Measurements from ENCODE around the gene ACSL4.
A peak's percentile ranks its signal among the peaks of the same experiment; 100 is the strongest.

ACSL4 gene

DNA sequence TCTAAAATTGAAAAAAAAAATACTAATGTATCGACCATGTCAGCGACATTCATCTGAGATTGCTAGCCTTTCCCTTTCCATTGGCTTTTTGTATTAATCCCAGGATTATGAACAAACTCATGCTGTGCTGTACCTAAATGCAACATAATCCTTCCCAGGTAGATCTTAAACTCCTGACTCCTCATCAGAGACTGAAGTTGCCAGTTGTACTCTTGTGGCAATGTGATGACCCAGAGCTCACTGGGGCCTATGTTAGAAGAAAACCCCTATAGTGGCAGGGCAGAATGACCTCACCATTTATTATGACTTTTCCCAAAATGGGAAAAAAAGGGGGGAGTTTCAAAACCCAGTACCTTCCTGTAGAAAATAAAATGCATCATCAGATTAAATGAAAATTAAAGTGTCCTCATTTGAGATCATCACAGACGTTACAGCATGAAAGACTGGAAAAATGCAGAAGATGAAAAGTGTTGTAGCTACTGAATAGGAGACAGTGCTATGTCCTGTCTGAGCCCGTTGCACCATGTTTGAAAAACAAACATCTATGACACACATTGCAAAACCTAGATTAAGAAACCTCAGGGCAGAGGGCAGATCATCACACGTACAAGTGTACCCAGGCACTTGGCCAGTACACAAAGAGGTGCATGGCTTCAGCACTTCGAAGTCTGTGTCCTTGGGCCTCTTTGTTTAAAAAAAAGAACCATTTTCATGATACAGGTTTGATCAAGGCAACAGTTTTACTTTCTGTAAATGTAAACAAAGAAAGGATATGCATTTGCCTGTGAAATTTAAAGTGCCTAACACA, 6.8 kb upstream of the ACSL4 start:
- DNase-seq, result no peak
- Histone ChIP-seq H4K8ac (ENCODE audit: low read depth, low read length) (no peak overlapping the region), H3K4me2 (ENCODE audit: low read length) (no peak overlapping the region), H3K79me1 (ENCODE audit: low read length) (no peaks in the 10 kb centered on the region), H3K79me2 (ENCODE audit: control insufficient read depth, insufficient read depth, low read length) (no peaks in the 10 kb centered on the region), H2BK15ac (replicated peaks; ENCODE audit: low read depth) (no peak overlapping the region), H2BK5ac (ENCODE audit: low read length) (no peak overlapping the region), H3K9ac (ENCODE audit: low read length) (no peak overlapping the region), H3K36me3 (ENCODE audit: control insufficient read depth, insufficient read depth, low read length) (no peaks in the 10 kb centered on the region), H2BK120ac (ENCODE audit: low read depth, low read length) (no peak overlapping the region), H3K27me3 (ENCODE audit: insufficient read depth, low read length, poor library complexity) (no peaks in the 10 kb centered on the region), H3K4me3 (ENCODE audit: low read length) (no peak overlapping the region), H4K5ac (ENCODE audit: low read length) (no peak overlapping the region), H3K27ac (ENCODE audit: low read depth, low read length) (no peak overlapping the region), H3K4me1 (ENCODE audit: control insufficient read depth, low read depth, low read length) (no peaks in the 10 kb centered on the region), H3K18ac (ENCODE audit: low read length) (no peak overlapping the region), H3K4ac (ENCODE audit: low read depth, low read length) (no peak overlapping the region), H3K56ac (ENCODE audit: low read length) (no peak overlapping the region), H3K23ac (ENCODE audit: low read length) (no peak overlapping the region), H2AK5ac (ENCODE audit: low read length) (no peak overlapping the region)
- no CpG with 5 or more reads among the region's 6 CpGs for WGBS (ENCODE audit: extremely low coverage, insufficient coverage, low lambda C conversion rate)

DNA sequence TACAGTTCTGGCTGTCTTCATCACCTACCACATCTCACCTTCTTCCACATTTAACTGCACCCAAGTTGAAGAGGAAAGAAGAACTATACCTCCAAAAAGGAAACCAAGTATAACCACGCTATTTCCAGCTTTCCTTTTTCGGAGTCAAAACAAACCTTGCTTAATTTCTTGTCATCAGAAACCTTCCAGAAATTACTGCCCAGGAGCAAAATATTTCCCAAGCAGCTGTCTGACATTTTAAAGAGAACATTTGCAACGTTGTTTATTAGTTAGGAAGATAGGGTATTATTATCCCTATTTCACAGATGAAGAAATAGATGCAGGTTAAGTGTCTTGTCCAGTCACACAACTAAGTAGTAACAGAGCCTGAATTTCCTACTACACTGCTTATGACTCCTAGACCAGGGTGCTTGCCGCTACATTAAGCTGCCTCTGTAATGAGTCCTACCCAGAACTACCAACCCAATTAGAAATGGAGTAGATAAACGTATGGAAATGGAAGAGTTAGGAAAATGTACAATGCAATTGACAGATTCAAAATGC, 2.2 kb upstream of the ACSL4 start:
- H2BK5ac ChIP-seq (ENCODE audit: low read length), result no peak overlapping the region
- no CpG with 5 or more reads among the region's 5 CpGs for WGBS (ENCODE audit: extremely low coverage, insufficient coverage, low lambda C conversion rate)
- no peaks in the 10 kb centered on the region for H3K36me3 ChIP-seq (ENCODE audit: control insufficient read depth, insufficient read depth, low read length)

DNA sequence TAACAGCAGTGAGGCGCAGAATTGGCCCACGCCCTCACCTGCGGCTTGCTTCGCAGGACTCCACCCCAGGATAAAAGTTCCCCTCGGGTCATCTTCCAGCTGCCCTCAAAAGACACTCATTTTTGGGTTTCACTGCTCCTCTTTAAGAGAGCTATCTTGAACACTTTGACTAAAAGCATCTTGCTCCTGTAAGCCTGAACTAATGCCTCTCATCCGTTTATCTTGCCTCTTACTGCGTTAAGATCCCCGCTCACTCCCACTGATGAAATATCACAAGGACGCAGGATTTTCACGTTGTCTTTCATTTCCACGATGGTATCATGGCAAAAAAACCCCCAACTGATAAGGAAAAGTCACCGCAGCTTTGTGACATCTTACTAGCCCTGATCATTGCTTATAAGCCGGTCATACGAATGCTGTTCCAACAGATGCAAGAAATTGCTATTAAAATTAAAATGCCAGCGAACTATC, 591 bp upstream of the ACSL4 start:
- H4K5ac ChIP-seq (ENCODE audit: low read length), result no peak overlapping the region
- no peak overlapping the region for H2AK5ac ChIP-seq (ENCODE audit: low read length)
- peak overlapping the region; percentile 59 for H3K4me2 ChIP-seq (ENCODE audit: low read length)
- H3K79me1 ChIP-seq (ENCODE audit: low read length), result no peaks in the 10 kb centered on the region
- H3K36me3 ChIP-seq (ENCODE audit: control insufficient read depth, insufficient read depth, low read length), result no peaks in the 10 kb centered on the region
- H3K9ac ChIP-seq (ENCODE audit: low read length), result peak overlapping the region; percentile 68
- peak overlapping the region; percentile 66 for H3K23ac ChIP-seq (ENCODE audit: low read length)
- H3K4ac ChIP-seq (ENCODE audit: low read depth, low read length), result no peak overlapping the region
- no peaks in the 10 kb centered on the region for H3K4me1 ChIP-seq (ENCODE audit: control insufficient read depth, low read depth, low read length)
- no peaks in the 10 kb centered on the region for H3K79me2 ChIP-seq (ENCODE audit: control insufficient read depth, insufficient read depth, low read length)
- no peak overlapping the region for H2BK120ac ChIP-seq (ENCODE audit: low read depth, low read length)
- no peak overlapping the region for H2BK15ac ChIP-seq (replicated peaks; ENCODE audit: low read depth)
- H3K56ac ChIP-seq (ENCODE audit: low read length), result peak overlapping the region; percentile 80
- H2BK5ac ChIP-seq (ENCODE audit: low read length), result no peak overlapping the region
- H3K27me3 ChIP-seq (ENCODE audit: insufficient read depth, low read length, poor library complexity), result no peaks in the 10 kb centered on the region
- no peak overlapping the region for H4K8ac ChIP-seq (ENCODE audit: low read depth, low read length)
- H3K27ac ChIP-seq (ENCODE audit: low read depth, low read length), result peak overlapping the region; percentile 51
- no CpG with 5 or more reads among the region's 15 CpGs for WGBS (ENCODE audit: extremely low coverage, insufficient coverage, low lambda C conversion rate)
- no peak overlapping the region for H3K18ac ChIP-seq (ENCODE audit: low read length)
- DNase-seq, result no peak
- H3K4me3 ChIP-seq (ENCODE audit: low read length), result peak overlapping the region; percentile 43

More for the DNA sequence above, 2.2 kb upstream of the ACSL4 start:
- H2AK5ac ChIP-seq (ENCODE audit: low read length), result no peak overlapping the region
- DNase-seq, result no peak
- H2BK120ac ChIP-seq (ENCODE audit: low read depth, low read length), result no peak overlapping the region
- H3K56ac ChIP-seq (ENCODE audit: low read length), result no peak overlapping the region
- no peak overlapping the region for H3K9ac ChIP-seq (ENCODE audit: low read length)
- no peak overlapping the region for H4K5ac ChIP-seq (ENCODE audit: low read length)
- no peak overlapping the region for H3K4me3 ChIP-seq (ENCODE audit: low read length)
- H3K79me1 ChIP-seq (ENCODE audit: low read length), result no peaks in the 10 kb centered on the region
- no peak overlapping the region for H3K23ac ChIP-seq (ENCODE audit: low read length)
- H3K4me2 ChIP-seq (ENCODE audit: low read length), result no peak overlapping the region
- H2BK15ac ChIP-seq (replicated peaks; ENCODE audit: low read depth), result no peak overlapping the region
- no peak overlapping the region for H3K4ac ChIP-seq (ENCODE audit: low read depth, low read length)
- no peak overlapping the region for H4K8ac ChIP-seq (ENCODE audit: low read depth, low read length)
- H3K4me1 ChIP-seq (ENCODE audit: control insufficient read depth, low read depth, low read length), result no peaks in the 10 kb centered on the region
- H3K27ac ChIP-seq (ENCODE audit: low read depth, low read length), result no peak overlapping the region
- no peak overlapping the region for H3K18ac ChIP-seq (ENCODE audit: low read length)
- no peaks in the 10 kb centered on the region for H3K79me2 ChIP-seq (ENCODE audit: control insufficient read depth, insufficient read depth, low read length)
- H3K27me3 ChIP-seq (ENCODE audit: insufficient read depth, low read length, poor library complexity), result no peaks in the 10 kb centered on the region

DNA sequence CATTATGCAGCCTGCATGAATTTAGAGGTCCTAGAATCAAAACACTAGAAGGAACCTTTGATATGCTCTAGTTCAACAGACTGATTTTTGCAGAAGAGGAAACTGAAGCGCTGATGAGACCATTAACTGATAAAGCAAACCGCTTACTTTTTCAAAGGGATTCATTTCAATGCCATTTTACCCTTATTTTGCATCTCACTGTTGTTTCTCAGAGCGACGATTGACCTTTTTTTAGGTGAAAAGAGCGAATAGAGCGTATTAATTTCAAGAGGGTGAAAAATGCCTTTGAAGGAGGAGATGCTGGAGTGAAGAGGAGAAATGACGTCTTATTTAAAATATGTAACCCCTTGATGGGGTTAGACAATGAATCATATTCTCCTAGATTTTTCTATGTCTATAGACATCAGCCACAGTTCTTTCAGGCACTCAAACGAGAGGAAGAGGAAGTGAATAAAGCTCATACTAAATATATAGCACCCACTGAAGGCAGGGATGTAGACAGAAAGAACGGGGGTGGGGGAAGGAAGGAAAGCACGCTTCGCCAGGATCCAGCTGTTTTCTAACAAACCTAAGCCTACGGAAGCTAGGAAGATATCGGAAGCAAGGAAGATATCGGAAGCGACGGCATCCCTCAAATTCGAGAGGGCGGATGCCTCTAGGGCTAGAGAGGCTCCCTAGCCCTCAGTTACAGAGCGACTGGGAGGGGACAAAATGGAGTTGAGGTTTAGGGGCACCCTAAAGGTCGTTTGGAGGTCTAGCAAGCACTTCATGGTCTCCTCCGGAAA, 848 bp downstream of the ACSL4 start:
- peak overlapping the region; percentile 79 for H3K4me3 ChIP-seq (ENCODE audit: low read length)
- H4K5ac ChIP-seq (ENCODE audit: low read length), result no peak overlapping the region
- H3K79me2 ChIP-seq (ENCODE audit: control insufficient read depth, insufficient read depth, low read length), result no peaks in the 10 kb centered on the region
- no peak overlapping the region for H2BK15ac ChIP-seq (replicated peaks; ENCODE audit: low read depth)
- H3K56ac ChIP-seq (ENCODE audit: low read length), result peak overlapping the region; percentile 86
- H2AK5ac ChIP-seq (ENCODE audit: low read length), result no peak overlapping the region
- no peak overlapping the region for H3K4ac ChIP-seq (ENCODE audit: low read depth, low read length)
- no peaks in the 10 kb centered on the region for H3K79me1 ChIP-seq (ENCODE audit: low read length)
- H2BK120ac ChIP-seq (ENCODE audit: low read depth, low read length), result no peak overlapping the region
- H3K23ac ChIP-seq (ENCODE audit: low read length), result no peak overlapping the region
- H3K9ac ChIP-seq (ENCODE audit: low read length), result peak overlapping the region; percentile 81
- no peak overlapping the region for H2BK5ac ChIP-seq (ENCODE audit: low read length)
- peak overlapping the region; percentile 37 for H3K27ac ChIP-seq (ENCODE audit: low read depth, low read length)
- no peaks in the 10 kb centered on the region for H3K27me3 ChIP-seq (ENCODE audit: insufficient read depth, low read length, poor library complexity)
- peak overlapping the region; percentile 50 for H3K4me2 ChIP-seq (ENCODE audit: low read length)
- no CpG with 5 or more reads among the region's 21 CpGs for WGBS (ENCODE audit: extremely low coverage, insufficient coverage, low lambda C conversion rate)
- peak; percentile 26 for DNase-seq
- no peaks in the 10 kb centered on the region for H3K4me1 ChIP-seq (ENCODE audit: control insufficient read depth, low read depth, low read length)
- H3K36me3 ChIP-seq (ENCODE audit: control insufficient read depth, insufficient read depth, low read length), result no peaks in the 10 kb centered on the region
- H4K8ac ChIP-seq (ENCODE audit: low read depth, low read length), result no peak overlapping the region
- H3K18ac ChIP-seq (ENCODE audit: low read length), result peak overlapping the region; percentile 85

DNA sequence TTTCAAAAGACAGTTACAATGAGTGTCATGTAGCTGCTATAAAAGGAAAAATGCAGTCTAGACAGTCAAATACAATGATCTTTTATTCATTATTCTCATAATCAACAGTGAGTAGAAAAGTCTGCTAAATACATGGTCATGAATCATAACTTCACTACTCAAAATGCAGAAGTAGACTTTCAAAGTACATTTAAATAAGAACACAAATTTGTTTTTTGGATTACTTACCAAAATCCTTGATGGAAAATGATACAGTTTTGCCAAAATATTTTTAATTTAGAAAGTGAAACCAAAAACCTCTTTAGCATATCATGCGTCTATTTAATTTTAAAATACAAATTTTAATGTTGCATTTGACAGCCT, 4.9 kb downstream of the ACSL4 start:
- H3K56ac ChIP-seq (ENCODE audit: low read length), result no peak overlapping the region
- H3K23ac ChIP-seq (ENCODE audit: low read length), result no peak overlapping the region
- no peaks in the 10 kb centered on the region for H3K79me2 ChIP-seq (ENCODE audit: control insufficient read depth, insufficient read depth, low read length)
- no peak overlapping the region for H3K4me2 ChIP-seq (ENCODE audit: low read length)
- H2AK5ac ChIP-seq (ENCODE audit: low read length), result no peak overlapping the region
- H2BK5ac ChIP-seq (ENCODE audit: low read length), result no peak overlapping the region
- H3K36me3 ChIP-seq (ENCODE audit: control insufficient read depth, insufficient read depth, low read length), result no peaks in the 10 kb centered on the region
- H2BK120ac ChIP-seq (ENCODE audit: low read depth, low read length), result no peak overlapping the region
- no peaks in the 10 kb centered on the region for H3K79me1 ChIP-seq (ENCODE audit: low read length)
- no peak overlapping the region for H3K18ac ChIP-seq (ENCODE audit: low read length)
- H3K4ac ChIP-seq (ENCODE audit: low read depth, low read length), result no peak overlapping the region
- H4K5ac ChIP-seq (ENCODE audit: low read length), result no peak overlapping the region
- no peaks in the 10 kb centered on the region for H3K27me3 ChIP-seq (ENCODE audit: insufficient read depth, low read length, poor library complexity)
- H3K27ac ChIP-seq (ENCODE audit: low read depth, low read length), result no peak overlapping the region
- no peak overlapping the region for H3K9ac ChIP-seq (ENCODE audit: low read length)
- no CpG with 5 or more reads among the region's 1 CpG for WGBS (ENCODE audit: extremely low coverage, insufficient coverage, low lambda C conversion rate)
- no peak overlapping the region for H2BK15ac ChIP-seq (replicated peaks; ENCODE audit: low read depth)
- no peak overlapping the region for H4K8ac ChIP-seq (ENCODE audit: low read depth, low read length)
- no peaks in the 10 kb centered on the region for H3K4me1 ChIP-seq (ENCODE audit: control insufficient read depth, low read depth, low read length)
- no peak for DNase-seq
- no peak overlapping the region for H3K4me3 ChIP-seq (ENCODE audit: low read length)

Measured in mesendoderm (in vitro differentiated cells).